Breast epithelium (tissue), 4 donors: ENCODE data around the gene GRK7. TPM values are rescaled to one million over a fixed set of nuclear protein-coding genes. Genes with fewer than 3 reads are reported as not detected.

Experiments used
- DNase-seq, 2 donors: peaks; one replicate each; pipeline ENCODE4 v3.0.0-alpha.2; 2019; ENCODE audit warnings: low spot score in 2 of 2
- H3K27ac ChIP-seq, 2 donors: fragments of 200-600 bp; sonication (generic) in 1 of 2; one replicate each; pipeline ENCODE4 v1.5.1; 2016 to 2019; ENCODE audit warnings: mild to moderate bottlenecking in 1 of 2
- H3K27me3 ChIP-seq, 2 donors: fragments of 200-600 bp; sonication (generic) in 1 of 2; one replicate each; pipeline versions ENCODE4 v1.5.1 to v1.6.0; 2017 to 2019; ENCODE audit warnings: control low read depth in 1 of 2, mild to moderate bottlenecking in 1 of 2
- H3K36me3 ChIP-seq: fragments of 200-600 bp; one replicate; pipeline ENCODE4 v1.5.1; 2019
- H3K4me1 ChIP-seq, 2 donors: fragments of 200-600 bp; sonication (generic); one replicate each; pipeline ENCODE4 v1.5.1; 2016 to 2019; ENCODE audit warnings: control low read depth in 1 of 2
- H3K4me3 ChIP-seq, 3 donors: fragments of 200-600 bp; sonication (generic); 1 replicate in 2 of 3; 2 replicates in 1 of 3; pipeline ENCODE4 v1.5.1; 2016 to 2019; ENCODE audit warnings: mild to moderate bottlenecking in 3 of 3, moderate library complexity in 2 of 3
- H3K9me3 ChIP-seq, 2 donors: fragments of 200-600 bp; sonication (generic) in 1 of 2; one replicate each; pipeline ENCODE4 v1.5.1; 2016 to 2019; ENCODE audit warnings: control low read depth in 1 of 2
- CTCF ChIP-seq, 3 donors: fragments of 450-650 bp; IDR thresholded peaks; one replicate each; pipeline ENCODE4 v1.5.1; 2016 to 2017; ENCODE audit warnings: antibody characterized with exemption in 3 of 3, mild to moderate bottlenecking in 3 of 3, moderate library complexity in 3 of 3
- POLR2A ChIP-seq: fragments of 450-650 bp; IDR thresholded peaks from one replicate; pipeline ENCODE4 v1.6.1; 2016; ENCODE audit warnings: antibody characterized with exemption, mild to moderate bottlenecking, moderate library complexity
- POLR2AphosphoS5 ChIP-seq, 3 donors: sonication (generic); formaldehyde crosslinking; IDR thresholded peaks; one replicate each; pipeline ENCODE4 v1.6.1; 2017; ENCODE audit warnings: antibody characterized with exemption in 3 of 3
- intact Hi-C: fragments of 100-400 bp; cut with DNase I; formaldehyde crosslinking; loops from one replicate; pipeline ENCODE4 v1.15.1; 2023; ENCODE audit warnings: low total_unique reads
- total RNA-seq, 3 donors: library from RNA; depleted of rRNA; stranded (reverse); fragments of >200 nt; gene quantifications; one replicate each; pipeline ENCODE4 v1.1.0, GENCODE V29; 2016

GRK7 gene
- total RNA-seq, 3 donors from 2014 or later, result 0.15 to 0.33 TPM; not detected in 1

GRCh38 chr3:141735176-141735575, 28.0 kb upstream of the GRK7 start:
- no peak overlapping the region for H3K4me3 ChIP-seq
- DNase-seq, result no peak
- no peaks in the 10 kb centered on the region for H3K9me3 ChIP-seq
- no peaks in the 10 kb centered on the region for H3K27me3 ChIP-seq
- TF ChIP-seq POLR2AphosphoS5 (IDR thresholded peaks at IDR 0.05) (no peak), POLR2A (no peak), CTCF (IDR thresholded peaks at IDR 0.05) (no peak)
- no peaks in the 10 kb centered on the region for H3K4me1 ChIP-seq
- intact Hi-C loops, result no loop called here
- no peaks in the 10 kb centered on the region for H3K36me3 ChIP-seq
- H3K27ac ChIP-seq, result no peak overlapping the region

GRCh38 chr3:141735770-141736465, 27.3 kb upstream of the GRK7 start:
- TF ChIP-seq POLR2AphosphoS5 (IDR thresholded peaks at IDR 0.05), result no peak
- Histone ChIP-seq H3K36me3 (no peaks in the 10 kb centered on the region), H3K27me3 (no peaks in the 10 kb centered on the region), H3K4me3 (no peak overlapping the region), H3K27ac (no peak overlapping the region), H3K4me1 (no peaks in the 10 kb centered on the region), H3K9me3 (no peaks in the 10 kb centered on the region)
- intact Hi-C loops, result no loop called here
- no peak for DNase-seq

DNA sequence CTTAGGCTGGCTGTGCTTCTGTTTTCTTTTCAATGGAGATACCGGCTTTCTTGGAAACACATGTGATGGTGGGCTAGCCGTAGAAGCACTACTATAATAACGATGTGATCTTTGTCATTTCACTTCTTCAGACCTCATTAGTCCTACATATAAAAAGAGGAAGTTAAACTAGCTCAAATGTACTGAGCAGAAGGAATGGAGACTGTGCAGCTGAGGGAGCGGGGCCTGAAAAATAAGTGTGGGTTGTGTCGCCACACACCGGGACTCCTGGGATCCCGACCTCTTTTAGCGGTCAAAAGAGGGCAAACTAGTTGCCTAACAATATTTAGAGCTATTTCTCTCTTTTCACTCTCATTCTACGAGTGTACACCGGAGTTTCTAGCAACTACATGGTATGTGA, 26.1 kb upstream of the GRK7 start:
- Histone ChIP-seq H3K9me3 (no peaks in the 10 kb centered on the region), H3K27ac (peak overlapping the region in 1 of 2 donors; percentile 96), H3K4me1 (no peaks in the 10 kb centered on the region), H3K4me3 (no peak overlapping the region), H3K27me3 (no peaks in the 10 kb centered on the region), H3K36me3 (no peaks in the 10 kb centered on the region)
- no peak for DNase-seq
- intact Hi-C loops, result no loop called here
- TF ChIP-seq POLR2AphosphoS5 (IDR thresholded peaks at IDR 0.05) (no peak), POLR2A (no peak), CTCF (IDR thresholded peaks at IDR 0.05) (no peak)

DNA sequence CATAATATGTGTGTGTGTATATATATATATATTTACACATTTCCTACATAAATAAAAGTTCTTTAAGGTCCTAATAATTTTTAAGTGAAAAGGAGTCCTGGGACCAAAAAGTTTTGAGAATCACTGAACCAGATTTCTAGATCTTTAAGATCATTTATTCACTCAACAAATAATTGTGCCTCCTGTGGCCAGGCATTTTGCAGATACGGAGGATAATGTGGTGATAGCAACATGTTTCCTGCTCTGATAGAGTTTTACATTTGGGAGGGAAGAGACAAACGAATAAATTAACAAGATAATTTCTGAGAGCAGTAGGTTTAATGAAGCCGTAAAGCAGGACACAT, 25.6 kb upstream of the GRK7 start:
- no peak for TF ChIP-seq CTCF (IDR thresholded peaks at IDR 0.05)
- TF ChIP-seq POLR2A, result no peak
- no peak for TF ChIP-seq POLR2AphosphoS5 (IDR thresholded peaks at IDR 0.05)
- no peak for DNase-seq
- Histone ChIP-seq H3K27ac (peak overlapping the region; percentile 93 to 96), H3K4me1 (no peaks in the 10 kb centered on the region), H3K9me3 (no peaks in the 10 kb centered on the region), H3K4me3 (peak overlapping the region; percentile 74 to 98 (median 89)), H3K27me3 (no peaks in the 10 kb centered on the region), H3K36me3 (no peaks in the 10 kb centered on the region)
- intact Hi-C loops, result no loop called here

- H3K4me1 ChIP-seq, result no peaks in the 10 kb centered on the region
- peak within 1 kb of the TSS; percentile 74 to 98 (median 89) for H3K4me3 ChIP-seq
- no peaks in the 10 kb centered on the region for H3K27me3 ChIP-seq
- no peaks in the 10 kb centered on the region for H3K36me3 ChIP-seq
- intact Hi-C loops, result no loop called here
- peak; percentile 81 to 90 (median 84) for TF ChIP-seq CTCF (IDR thresholded peaks at IDR 0.05)
- TF ChIP-seq POLR2AphosphoS5 (IDR thresholded peaks at IDR 0.05), result peak; percentile 79 to 87 (median 80)
- TF ChIP-seq POLR2A, result peak; percentile 58
- H3K9me3 ChIP-seq, result no peaks in the 10 kb centered on the region
- peak; percentile 93 to 95 for DNase-seq
- H3K27ac ChIP-seq, result peak within 1 kb of the TSS; percentile 93 to 96
These were observed 25.0 kb upstream of the GRK7 start, which contains the start of gene RNF7 for GRCh38 chr3:141738022-141738890. Gene RNF7, plus strand, starts transcription at chr3:141738298. Its CDS starts 44 bp downstream, at chr3:141738342.
